Smooth muscle cell (in vitro differentiated cells): ENCODE results near the gene RAB3A. TPM values are rescaled to one million over a fixed set of nuclear protein-coding genes. Genes with fewer than 3 reads are reported as not detected.

Experiments
- DNase-seq: peaks from one replicate; lab custom pipeline; 2025; ENCODE audit not compliant: unreplicated experiment; lab: John Stamatoyannopoulos, UW
- H2AFZ ChIP-seq: fragments of 200-600 bp; sonication (generic); 2 replicates; pipeline ENCODE4 v1.6.0; 2016; ENCODE audit warnings: antibody characterized with exemption, low read depth, mild to moderate bottlenecking
- H3F3A ChIP-seq: fragments of 200-600 bp; sonication (generic); 2 replicates; pipeline ENCODE4 v1.6.0; 2017; ENCODE audit warnings: antibody characterized with exemption, low read depth
- H3K27ac ChIP-seq: fragments of 200-600 bp; sonication (generic); 2 replicates; pipeline ENCODE4 v1.5.1; 2016; ENCODE audit warnings: low read depth, mild to moderate bottlenecking
- H3K27me3 ChIP-seq: fragments of 200-600 bp; sonication (generic); 2 replicates; pipeline ENCODE4 v1.6.1; 2016; ENCODE audit warnings: low read depth, mild to moderate bottlenecking
- H3K36me3 ChIP-seq: fragments of 200-600 bp; sonication (generic); 2 replicates; pipeline ENCODE4 v1.5.1; 2016; ENCODE audit warnings: low read depth
- H3K4me1 ChIP-seq: fragments of 200-600 bp; sonication (generic); 2 replicates; pipeline ENCODE4 v1.5.1; 2016; ENCODE audit warnings: low read depth
- H3K4me2 ChIP-seq: fragments of 200-600 bp; sonication (generic); 2 replicates; pipeline ENCODE4 v1.6.0; 2016; ENCODE audit warnings: mild to moderate bottlenecking
- H3K4me3 ChIP-seq: fragments of 200-600 bp; sonication (generic); 2 replicates; pipeline ENCODE4 v1.5.1; 2016; ENCODE audit warnings: mild to moderate bottlenecking
- H3K79me2 ChIP-seq: fragments of 200-600 bp; sonication (generic); 2 replicates; pipeline ENCODE4 v1.6.0; 2016; ENCODE audit warnings: low read depth, mild to moderate bottlenecking
- H3K9ac ChIP-seq: fragments of 200-600 bp; sonication (generic); 2 replicates; pipeline ENCODE4 v1.6.0; 2016; ENCODE audit warnings: low read depth
- H3K9me3 ChIP-seq: fragments of 200-600 bp; sonication (generic); replicated peaks from 2 replicates; pipeline ENCODE4 v1.5.1; 2016; ENCODE audit warnings: low read depth
- H4K20me1 ChIP-seq: fragments of 200-600 bp; sonication (generic); 2 replicates; pipeline ENCODE4 v1.6.0; 2016; ENCODE audit warnings: low read depth
- CTCF ChIP-seq: fragments of 200-600 bp; sonication (generic); IDR thresholded peaks from 2 replicates; pipeline ENCODE4 v1.5.1; 2017; ENCODE audit warnings: borderline replicate concordance, mild to moderate bottlenecking, antibody characterized with exemption; ENCODE audit not compliant: insufficient read depth, poor library complexity, severe bottlenecking
- WGBS: methylation state at CpG from one replicate; pipeline ENCODE4 v1.1.7; 2016; ENCODE audit warnings: low lambda C conversion rate; 5-methylcytosine and 5-hydroxymethylcytosine counted together
- polyA plus RNA-seq: library from polyadenylated mRNA; unstranded; fragments of >200 nt; fragmentation: Nextera tagmentation; extraction: Ambion mirVana; gene quantifications from 2 replicates; pipeline ENCODE4 v1.2.1, GENCODE V29; 2016
- total RNA-seq: library from RNA; depleted of rRNA; stranded (reverse); fragments of >200 nt; gene quantifications from 2 replicates; pipeline ENCODE4 v1.2.3, GENCODE V29; 2014

The RAB3A gene
- total and polyA plus RNA-seq, 2 experiments from 2014 or later, result 3.7 to 4.9 TPM

- Histone ChIP-seq H3K4me2 (no peak overlapping the region), H4K20me1 (no peaks in the 10 kb centered on the region), H3K9ac (no peak overlapping the region), H3K4me1 (no peaks in the 10 kb centered on the region), H3K36me3 (no peaks in the 10 kb centered on the region), H3K27ac (no peak overlapping the region), H3K9me3 (no peaks in the 10 kb centered on the region), H2AFZ (no peak overlapping the region), H3F3A (no peaks in the 10 kb centered on the region), H3K79me2 (no peaks in the 10 kb centered on the region), H3K27me3 (peaks cover 11% of the 10 kb centered on the region), H3K4me3 (no peak overlapping the region)
- WGBS, result 85% methylated on average over 13 of the region's 16 CpGs
- TF ChIP-seq CTCF, result no peak
- no peak for DNase-seq
Observed at GRCh38 chr19:18170714-18171255, 33.1 kb downstream of the RAB3A start.

GRCh38 chr19:18168673-18169381 lies 35.0 kb downstream of the RAB3A start:
- no peak for DNase-seq
- no peaks in the 10 kb centered on the region for H3K79me2 ChIP-seq
- H3K4me3 ChIP-seq, result no peak overlapping the region

GRCh38 chr19:18167975-18168645 lies 35.7 kb downstream of the RAB3A start:
- Histone ChIP-seq H3K4me2 (no peak overlapping the region), H3K27ac (no peak overlapping the region), H3K27me3 (no peaks in the 10 kb centered on the region), H3K4me1 (no peaks in the 10 kb centered on the region), H3K36me3 (no peaks in the 10 kb centered on the region), H3K79me2 (no peaks in the 10 kb centered on the region), H2AFZ (no peak overlapping the region), H4K20me1 (no peaks in the 10 kb centered on the region), H3K9me3 (no peaks in the 10 kb centered on the region), H3K4me3 (no peak overlapping the region), H3K9ac (no peak overlapping the region), H3F3A (no peaks in the 10 kb centered on the region)
- 75% methylated on average over 14 of the region's 14 CpGs for WGBS
- peak; percentile 62 for TF ChIP-seq CTCF
- no peak for DNase-seq

More at GRCh38 chr19:18168673-18169381, 35.0 kb downstream of the RAB3A start:
- no peaks in the 10 kb centered on the region for H3K27me3 ChIP-seq
- H3K9ac ChIP-seq, result no peak overlapping the region
- no peaks in the 10 kb centered on the region for H3K4me1 ChIP-seq
- no peaks in the 10 kb centered on the region for H4K20me1 ChIP-seq
- no peak for TF ChIP-seq CTCF
- no peaks in the 10 kb centered on the region for H3F3A ChIP-seq
- no peaks in the 10 kb centered on the region for H3K36me3 ChIP-seq
- H2AFZ ChIP-seq, result no peak overlapping the region
- WGBS, result 98% methylated on average over 36 of the region's 66 CpGs
- no peak overlapping the region for H3K4me2 ChIP-seq
- no peak overlapping the region for H3K27ac ChIP-seq
- H3K9me3 ChIP-seq, result no peaks in the 10 kb centered on the region
